NCI-H128 (cell line): Measurements from ENCODE around the gene LPO.

Experiments used
- DNase-seq: peaks from one replicate; lab custom pipeline; 2025; ENCODE audit not compliant: unreplicated experiment; lab: John Stamatoyannopoulos, UW

Gene LPO

DNA sequence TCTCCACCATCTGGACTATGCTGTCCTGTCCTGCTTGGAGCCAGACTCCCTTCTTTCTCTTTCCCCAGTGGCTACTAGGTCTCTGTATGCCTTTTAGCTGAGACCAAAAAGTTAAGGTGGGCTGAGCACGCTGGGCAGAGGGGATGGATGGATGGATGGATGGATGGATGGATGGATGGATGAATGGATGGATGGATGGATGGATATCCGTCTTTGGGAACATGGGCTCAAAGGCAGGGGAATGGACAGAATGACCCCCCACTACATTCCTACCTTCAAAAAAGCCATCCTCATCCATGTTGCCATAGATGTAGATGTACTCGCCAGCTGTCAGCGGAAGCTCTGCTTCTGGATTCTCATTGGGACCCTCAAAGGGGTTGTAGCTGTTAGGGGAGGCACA, 77.4 kb downstream of the LPO start:
- DNase-seq = no peak

DNA sequence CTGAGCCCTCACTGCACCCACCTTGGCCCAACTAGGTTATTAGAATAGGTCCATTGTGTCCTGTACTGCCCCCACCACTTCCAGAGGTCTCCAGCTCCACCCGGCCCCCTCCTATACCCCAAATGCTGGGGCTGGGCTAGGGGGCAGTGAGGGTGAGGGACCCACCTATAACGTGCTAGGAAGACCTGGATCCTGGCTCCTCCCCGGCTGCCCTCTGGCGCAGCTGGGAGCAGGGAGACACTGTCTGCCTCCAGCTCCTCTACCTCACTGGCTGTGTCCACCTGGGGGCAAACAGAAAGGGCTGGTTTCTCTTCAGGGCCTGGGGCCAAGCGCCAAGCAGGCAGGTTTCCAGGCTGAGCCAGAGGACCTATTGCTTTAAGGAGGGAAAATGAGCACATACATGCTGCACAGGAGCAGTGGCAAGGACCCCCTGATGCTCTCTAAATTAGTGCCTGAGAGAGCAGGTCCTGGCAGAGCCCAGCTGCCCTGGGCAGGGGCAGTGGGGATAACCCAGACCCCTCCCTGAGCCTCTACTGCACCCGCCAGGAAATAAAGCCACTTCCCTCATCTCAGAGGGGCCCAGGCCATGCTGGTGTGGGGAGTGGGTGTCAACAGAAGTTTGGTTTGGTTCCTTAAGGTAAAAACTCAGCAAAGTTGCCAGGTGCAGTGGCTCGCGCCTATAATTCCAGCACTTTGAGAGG, 78.0 kb downstream of the LPO start:
- no peak for DNase-seq

DNA sequence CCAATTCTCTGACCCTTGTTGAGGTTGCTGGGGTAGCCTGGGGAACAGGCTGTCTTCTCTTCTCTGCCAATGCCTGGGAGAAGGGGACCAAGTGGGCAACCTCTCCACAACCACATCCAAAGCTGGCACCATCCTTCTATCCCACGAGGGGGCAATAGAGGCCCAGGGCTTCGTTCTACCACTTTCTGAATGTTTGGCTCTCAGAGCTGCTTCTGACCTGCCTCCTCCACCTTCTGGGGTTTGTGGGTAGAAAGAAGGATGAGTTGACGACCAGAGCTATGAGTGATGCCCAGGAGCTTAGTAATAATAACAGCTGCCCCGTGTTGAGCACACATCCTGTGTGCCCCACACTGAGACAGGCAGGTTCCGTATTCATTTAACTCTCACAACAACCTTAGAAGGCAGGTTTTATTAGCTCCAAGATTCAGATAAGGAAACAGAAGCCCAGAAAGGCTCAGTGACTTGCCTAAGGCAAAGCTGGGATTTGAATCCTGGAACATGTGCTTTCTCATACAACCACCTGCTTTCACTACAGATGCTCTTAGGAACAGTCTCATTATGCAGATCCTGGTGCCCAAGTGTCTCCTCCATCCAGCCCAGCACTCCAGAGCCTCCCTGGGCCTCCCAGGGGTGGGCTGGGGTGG, 79.2 kb downstream of the LPO start:
- DNase-seq = peak; percentile 27

DNA sequence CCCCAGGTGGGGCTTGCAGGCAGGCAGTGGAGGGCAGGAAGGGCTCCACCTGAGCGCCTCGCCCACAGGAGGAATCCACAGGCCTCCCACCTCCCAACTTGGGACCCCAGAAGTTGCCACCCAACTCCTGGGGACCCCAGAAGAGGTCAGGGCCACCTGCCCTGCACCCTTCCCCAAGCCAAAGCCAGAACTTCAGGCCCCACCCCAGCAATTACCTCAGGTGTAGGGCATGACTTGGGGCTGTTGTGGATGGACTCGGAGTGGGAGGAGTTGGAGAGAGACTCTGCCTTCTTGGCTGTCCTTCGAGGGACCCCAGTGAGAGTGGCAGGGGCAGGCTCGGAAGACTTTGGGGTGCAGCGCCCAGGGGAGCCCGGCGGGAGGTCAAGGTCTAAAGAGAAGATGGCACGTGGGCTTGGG, 79.7 kb downstream of the LPO start:
- no peak for DNase-seq
